SK-N-SH (cell line): Measurements from ENCODE around the gene SEC16B.

Source experiments
- CTCF ChIP-seq: fragments of 200-600 bp; sonication (generic); IDR thresholded peaks from 2 replicates; pipeline ENCODE4 v1.6.1; 2017; ENCODE audit warnings: antibody characterized with exemption, mild to moderate bottlenecking, moderate library complexity
- FOXM1 ChIP-seq: IDR thresholded peaks from 2 replicates; pipeline ENCODE4 v1.4.0; 2012; ENCODE audit warnings: low read depth, mild to moderate bottlenecking
- GABPA ChIP-seq: IDR thresholded peaks from 2 replicates; pipeline ENCODE4 v1.4.0; 2012; ENCODE audit warnings: low read depth, mild to moderate bottlenecking
- MAX ChIP-seq: IDR thresholded peaks from 2 replicates; pipeline ENCODE4 v1.4.0; 2012; ENCODE audit warnings: low read depth
- POLR2AphosphoS5 ChIP-seq: IDR thresholded peaks from 2 replicates; pipeline ENCODE4 v1.6.1; 2012; ENCODE audit warnings: low read depth, low read length
- RFX5 ChIP-seq: IDR thresholded peaks from 2 replicates; pipeline ENCODE4 v1.6.1; 2012; ENCODE audit warnings: mild to moderate bottlenecking, improper control_type of control experiment, low read length
- SIN3A ChIP-seq: IDR thresholded peaks from 2 replicates; pipeline ENCODE4 v1.6.1; 2012; ENCODE audit warnings: low read depth, mild to moderate bottlenecking, low read length, moderate library complexity, borderline replicate concordance
- TAF1 ChIP-seq: IDR thresholded peaks from 2 replicates; pipeline ENCODE4 v1.6.1; 2012; ENCODE audit warnings: low read depth, mild to moderate bottlenecking, low read length, moderate library complexity, borderline replicate concordance
- USF2 ChIP-seq: fragments of 150-350 bp; IDR thresholded peaks from 2 replicates; pipeline ENCODE4 v1.6.1; 2017; ENCODE audit warnings: antibody characterized with exemption, low read length, low read depth, borderline replicate concordance
- YY1 ChIP-seq: IDR thresholded peaks from 2 replicates; pipeline ENCODE4 v1.4.0; 2012; ENCODE audit warnings: low read depth, mild to moderate bottlenecking

GRCh38 chr1:178011864-178012503 is 42.1 kb upstream of the SEC16B start:
- TF ChIP-seq TAF1 (no peak), CTCF (no peak), SIN3A (no peak), USF2 (no peak), YY1 (no peak), MAX (no peak), GABPA (no peak), FOXM1 (no peak), POLR2AphosphoS5 (no peak), RFX5 (no peak)
